RPMI7951 (cell line): ENCODE results near the gene PTPRT. TPM values are rescaled to one million over a fixed set of nuclear protein-coding genes. Genes with fewer than 3 reads are reported as not detected.
"Not testable (repeated sequence)": the region's sequence is repeated elsewhere in the genome, so short reads cannot be mapped to it uniquely, and the experiment has no call there.

ENCODE experiments used
- DNase-seq: peaks from one replicate; pipeline ENCODE4 v3.0.0-alpha.2; 2012; ENCODE audit warnings: low read depth
- total RNA-seq: library from RNA; depleted of rRNA; stranded (reverse); fragments of >200 nt; shearing (Covaris generic); gene quantifications from 2 replicates; pipeline ENCODE4 v1.2.3, GENCODE V29; 2014

Gene PTPRT
- total RNA-seq, 1 experiment from 2014 or later: not detected

DNA sequence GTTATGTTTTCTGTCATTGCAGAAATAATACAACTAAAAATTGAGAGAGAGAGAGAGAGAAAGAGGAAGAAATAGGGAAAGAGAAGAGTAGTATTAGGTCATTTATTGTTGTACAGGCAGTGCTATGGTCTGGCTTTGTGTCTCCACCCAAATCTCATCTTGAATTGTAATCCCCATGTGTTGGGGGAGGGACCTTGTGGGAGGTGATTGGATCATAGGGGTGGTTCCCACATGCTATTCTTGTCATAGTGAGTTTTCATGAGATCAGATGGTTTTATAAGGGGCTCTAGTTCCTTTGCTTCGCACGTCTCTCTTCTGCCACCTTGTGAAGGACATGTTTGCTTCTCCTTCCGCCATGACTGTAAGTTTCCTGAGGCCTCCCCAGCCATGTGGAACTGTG is 894.1 kb downstream of the PTPRT start:
- DNase-seq: no peak

DNA sequence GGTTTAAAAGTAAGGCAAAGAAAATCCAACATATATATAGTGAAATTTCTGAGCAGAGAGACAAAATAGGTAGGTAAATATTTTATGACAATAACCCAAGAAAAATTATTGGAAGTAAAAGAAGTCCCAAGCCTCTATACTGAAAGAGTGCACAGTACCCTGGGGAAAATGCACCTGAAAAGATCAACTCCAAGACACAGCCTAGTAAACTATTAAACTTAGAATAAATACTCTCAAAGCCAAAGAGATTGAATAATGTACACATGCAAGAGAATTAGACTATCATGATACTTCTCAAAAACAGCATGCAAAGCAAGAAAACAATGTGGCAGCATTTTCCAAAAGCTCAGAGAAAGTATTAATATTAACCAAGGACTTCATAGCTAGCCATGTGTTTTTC is 894.7 kb downstream of the PTPRT start:
- DNase-seq: no peak

DNA sequence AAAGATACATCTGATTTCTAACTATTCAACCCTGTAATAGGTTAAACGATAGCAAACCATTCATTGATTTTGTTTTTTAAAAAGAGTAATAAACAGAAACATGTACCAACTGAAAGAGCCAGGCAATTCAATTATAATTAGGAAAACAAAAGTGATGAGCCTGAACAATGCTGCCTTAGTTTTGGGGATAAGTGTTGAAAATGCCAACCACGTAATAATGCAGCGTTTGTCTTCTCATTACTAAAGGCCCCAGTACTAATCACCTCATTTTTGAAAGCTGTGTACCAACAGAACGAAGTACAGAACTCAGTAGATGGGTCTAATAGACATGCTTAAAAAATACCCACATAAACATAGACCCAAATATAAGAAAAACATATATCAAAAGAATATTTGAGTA is 907.9 kb downstream of the PTPRT start:
- no peak for DNase-seq

DNA sequence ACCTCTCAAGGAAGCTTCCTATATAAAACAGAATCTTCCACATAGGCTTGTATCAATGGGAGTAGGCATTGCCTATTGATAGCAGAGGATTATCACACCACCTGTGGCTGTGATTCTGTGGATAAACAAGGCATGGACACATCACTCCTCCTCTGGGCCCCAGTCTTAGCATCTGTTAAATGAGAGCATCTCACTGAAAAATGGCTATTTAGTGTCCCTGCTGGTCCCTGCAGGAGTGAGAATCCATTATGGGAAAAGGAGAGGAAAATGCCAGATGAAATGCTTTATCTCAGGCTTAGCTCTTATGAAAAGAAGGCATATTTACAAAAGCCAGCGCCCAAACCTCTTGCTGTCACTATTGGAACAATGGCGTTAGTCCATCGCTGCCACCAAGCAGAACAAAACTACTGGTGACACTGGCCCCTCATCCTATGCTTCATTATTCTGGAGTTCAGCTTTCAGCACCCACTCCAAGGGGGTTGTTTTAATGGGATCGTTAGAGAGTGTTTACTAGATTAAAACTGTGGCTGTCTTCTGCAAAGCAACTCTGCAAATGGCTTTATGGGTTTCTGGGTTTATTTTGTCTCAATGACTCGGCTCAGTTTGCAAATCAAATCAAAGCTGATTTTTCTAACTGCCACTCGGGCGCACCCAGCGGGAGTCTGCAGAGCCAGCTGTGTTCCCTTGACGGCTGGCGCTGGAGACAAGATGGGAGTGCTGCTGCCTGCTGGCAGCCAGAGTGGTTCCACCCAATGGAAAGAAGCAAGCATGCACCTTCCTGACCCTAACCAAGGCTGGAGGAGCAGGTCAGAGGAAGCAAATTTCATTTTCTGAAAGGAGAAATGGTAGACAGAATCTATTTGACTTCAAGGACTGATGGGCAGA is 912.7 kb downstream of the PTPRT start:
- no peak for DNase-seq

DNA sequence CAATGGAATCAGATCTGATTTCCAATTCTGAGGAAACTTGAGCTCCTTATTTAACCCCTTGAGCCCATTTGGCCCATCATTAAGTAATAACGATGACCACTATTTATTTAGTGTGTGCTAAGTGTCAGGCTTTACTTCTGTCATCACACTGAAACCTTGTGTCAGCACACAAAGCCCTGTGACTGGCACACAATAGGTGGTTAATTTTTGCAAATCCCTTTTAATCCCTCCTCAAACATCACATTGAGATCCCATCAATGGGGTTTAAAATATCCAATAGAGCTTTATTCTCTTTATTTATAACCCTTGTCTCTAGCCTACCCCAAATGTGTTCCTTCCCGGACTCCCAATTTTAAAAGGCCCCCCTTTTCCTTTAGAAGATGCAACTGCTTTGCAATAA is 914.7 kb downstream of the PTPRT start:
- DNase-seq: no peak

DNA sequence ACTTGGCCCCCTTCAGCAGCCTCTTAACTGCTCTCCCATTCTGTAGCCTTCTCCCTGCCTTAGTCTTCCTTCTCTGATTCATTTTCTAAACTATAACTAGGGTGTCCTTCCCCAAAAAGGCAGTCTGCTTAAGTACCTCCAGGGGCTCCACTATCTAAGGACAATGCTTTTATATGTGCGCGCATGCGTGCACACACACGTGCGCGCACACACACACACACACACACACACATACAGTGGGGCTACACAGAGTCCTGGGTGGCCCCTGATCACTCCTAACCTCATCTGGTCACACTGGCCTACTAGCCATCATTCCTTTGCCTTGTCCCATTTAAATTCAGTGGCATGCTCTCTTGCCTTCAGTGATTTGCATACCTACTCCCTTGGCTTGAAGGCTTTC is 917.2 kb downstream of the PTPRT start:
- no peak for DNase-seq

DNA sequence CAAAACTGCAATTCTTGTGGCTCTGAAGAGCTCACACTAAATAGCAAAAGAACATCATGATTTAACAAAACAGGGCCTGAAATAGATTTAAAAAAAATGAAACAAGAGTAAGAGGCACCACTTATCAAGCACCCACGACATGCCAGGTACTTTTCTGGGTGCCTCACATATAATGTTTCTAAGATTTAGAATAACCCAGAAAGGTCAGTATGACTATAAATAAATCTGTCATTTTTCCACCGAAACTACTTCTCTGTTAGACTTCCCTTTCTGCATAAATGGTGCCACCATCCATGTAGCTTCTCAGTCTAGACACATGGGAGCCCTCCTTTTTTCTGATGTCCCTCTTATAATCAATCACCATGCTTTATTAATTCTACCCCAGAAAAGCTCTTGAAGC is 919.2 kb downstream of the PTPRT start:
- no peak for DNase-seq

DNA sequence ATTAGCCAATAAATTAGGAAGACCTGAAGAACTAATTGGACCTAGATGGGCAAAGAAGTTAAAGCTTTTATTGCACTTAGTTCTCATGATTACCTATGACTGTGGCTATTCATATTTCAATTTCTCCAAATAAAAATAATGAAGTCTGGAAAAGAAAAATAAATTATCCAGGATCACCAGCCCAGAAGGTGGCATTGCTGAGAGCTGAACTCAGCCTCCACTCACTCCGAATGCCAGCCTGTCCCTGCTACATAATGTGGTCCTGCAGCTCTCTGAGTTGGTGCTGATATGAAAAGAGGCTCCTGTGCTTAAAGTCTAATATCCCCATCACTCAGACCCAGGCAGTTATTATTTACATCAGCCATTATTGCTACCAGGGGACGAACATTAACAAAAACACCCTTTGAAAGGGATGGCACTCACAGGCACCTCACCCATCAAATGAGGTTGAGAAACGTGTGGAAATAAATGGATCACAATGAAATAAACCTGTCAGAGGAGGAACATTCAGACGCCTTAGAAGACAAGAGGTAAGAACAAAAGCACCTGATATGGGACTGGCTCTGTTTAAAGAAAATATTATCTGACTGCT is 921.8 kb downstream of the PTPRT start:
- DNase-seq: no peak

DNA sequence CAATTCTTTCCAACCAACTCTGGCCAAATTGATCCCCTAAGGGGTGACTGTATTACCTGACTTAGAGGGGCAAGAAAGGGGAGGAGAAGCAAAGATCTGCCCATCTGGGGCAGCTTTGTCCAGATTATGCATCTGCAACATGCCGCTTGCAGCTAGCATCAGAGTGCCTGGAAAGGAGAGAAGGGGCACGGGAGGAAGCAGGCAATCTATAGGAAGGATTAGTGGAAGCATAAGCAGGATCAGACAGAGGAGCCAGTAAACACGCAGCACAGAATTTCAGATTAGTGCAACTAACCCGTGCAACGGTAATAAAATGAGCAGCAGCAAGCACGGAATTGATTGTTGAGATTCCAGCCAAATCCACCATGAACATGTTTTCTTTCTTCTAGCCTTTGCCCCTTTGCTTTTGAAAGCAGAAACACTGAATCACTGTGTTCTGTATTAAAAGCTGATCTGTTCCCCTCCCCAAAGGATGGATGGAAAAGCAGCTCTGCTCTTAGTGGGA is 927.9 kb downstream of the PTPRT start:
- no peak for DNase-seq

DNA sequence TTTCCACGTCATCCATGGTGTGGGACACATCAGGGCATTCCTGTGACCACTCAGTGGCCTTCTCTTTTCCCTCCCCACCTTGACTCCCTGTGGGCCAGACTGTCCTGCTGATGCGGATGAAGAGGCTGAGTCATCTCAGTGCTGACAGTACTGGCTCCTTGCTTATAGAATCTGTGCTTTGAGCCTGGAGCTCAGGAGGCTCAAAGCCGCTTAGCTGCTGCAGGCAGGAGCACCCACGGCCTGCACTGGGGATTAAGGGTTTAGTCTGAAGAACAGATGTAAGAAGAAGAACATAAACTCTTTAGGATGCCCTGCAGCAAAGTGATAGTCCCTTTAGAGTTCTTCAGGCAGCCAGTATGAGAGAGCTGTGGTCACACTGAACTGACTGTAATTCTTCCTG is 929.5 kb downstream of the PTPRT start:
- no peak for DNase-seq

DNA sequence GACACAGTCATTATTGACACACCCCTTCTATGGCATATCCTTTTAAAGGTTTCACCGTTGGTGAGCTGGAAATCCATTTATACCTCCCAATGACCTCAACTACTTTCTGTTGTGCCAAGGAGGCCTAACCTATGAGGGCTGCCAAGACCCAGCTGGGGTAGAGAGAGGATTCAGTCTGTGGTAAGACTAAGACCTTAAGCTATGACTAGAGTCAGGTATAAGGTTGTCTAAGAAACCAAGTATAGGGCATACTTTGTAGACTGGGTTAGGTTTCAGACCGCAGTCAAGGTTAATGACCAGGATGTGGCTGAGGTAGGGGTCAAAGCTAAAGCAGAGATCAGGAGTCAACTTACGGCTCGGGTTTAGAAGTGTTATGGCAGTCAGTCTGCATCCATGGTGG is 930.3 kb downstream of the PTPRT start:
- DNase-seq: no peak

DNA sequence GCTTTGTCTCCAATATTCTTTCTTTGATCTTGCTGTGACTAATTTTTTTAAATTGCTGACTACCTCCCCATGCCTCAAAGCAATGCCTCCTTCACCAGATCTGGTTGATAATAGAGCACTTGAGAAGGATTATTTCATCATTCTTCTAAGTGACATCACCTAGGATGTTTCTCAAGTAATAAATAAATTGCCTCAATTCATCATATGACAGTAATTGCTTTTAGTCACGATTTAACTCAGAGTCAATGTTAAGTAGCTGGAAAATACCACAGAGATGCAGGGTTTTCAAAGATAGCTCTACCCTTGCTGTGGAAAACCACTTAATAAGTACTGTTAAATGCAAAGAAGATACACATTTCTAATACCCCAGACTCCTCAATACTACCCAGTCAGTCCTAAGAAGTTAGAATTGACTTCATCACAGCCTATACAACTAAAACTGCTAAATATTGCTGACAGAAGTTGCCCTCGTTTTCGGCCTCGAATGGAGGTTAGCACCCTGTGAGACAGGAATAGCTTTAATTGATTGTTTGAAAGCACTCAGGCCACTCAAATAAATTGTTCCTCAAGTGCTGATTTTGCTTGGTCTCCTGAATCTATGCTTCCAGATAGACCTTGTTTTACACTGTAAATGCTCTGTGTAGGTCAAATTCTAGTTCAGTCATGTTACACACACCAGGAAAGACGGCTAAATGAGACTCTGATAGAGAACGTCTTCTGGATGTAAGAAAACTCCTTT is 931.0 kb downstream of the PTPRT start:
- no peak for DNase-seq

DNA sequence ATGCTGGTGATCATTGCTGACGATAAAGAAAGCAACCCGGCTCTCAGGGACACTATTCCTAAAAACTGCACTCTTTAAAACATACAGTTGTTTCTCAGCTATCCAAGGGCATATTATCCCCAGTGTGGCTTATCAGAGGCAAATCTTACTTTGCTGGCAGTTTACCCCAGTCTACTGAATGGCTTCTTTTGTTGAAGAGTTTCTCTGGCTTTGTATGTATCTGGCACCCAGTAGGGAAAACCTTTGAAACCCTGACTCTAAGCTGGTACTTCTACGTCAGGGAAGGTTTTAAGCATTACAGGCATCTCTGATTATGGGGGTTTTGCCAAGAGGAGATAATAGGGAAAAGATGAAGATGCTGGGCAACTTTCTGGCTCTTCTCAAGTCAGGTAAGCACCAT is 933.9 kb downstream of the PTPRT start:
- DNase-seq: no peak

DNA sequence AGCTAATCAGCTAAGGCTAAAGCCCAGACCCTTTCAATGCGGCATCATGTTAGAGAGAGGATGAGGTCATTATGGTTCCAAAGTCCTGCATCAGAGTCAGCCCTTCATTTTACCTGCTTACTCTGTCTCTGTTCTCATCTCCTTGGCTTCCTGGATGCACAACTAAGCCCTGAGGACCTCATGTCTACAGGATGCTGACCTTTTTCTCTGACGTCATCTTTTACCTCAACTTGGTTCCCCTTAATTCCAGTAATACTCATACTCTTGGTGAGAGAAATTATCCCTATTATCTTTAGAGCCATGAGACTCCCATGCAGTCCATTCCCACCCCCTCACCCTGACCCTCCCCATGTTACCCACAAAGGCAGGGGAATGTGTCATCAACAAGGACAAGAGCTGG is 935.0 kb downstream of the PTPRT start:
- DNase-seq: no peak

DNA sequence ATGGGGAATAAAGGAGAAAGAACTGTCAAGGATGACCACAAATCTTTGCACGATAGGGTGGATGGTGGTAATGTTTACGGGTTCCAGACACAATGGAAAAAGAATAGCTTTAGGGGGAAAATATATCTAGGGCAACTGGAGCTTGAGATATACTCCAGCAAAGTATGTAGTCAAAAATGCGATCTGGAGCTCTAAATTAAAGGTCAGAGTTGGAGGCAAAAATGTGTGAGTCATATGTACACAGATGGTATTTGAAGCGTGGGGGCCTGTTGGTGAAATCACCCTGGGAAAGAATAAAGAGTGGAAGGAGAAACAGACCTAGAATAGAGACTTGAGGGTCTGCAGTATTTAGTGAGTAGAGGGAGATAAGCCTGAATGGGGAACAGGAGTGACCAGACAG is 937.6 kb downstream of the PTPRT start:
- DNase-seq: no peak

DNA sequence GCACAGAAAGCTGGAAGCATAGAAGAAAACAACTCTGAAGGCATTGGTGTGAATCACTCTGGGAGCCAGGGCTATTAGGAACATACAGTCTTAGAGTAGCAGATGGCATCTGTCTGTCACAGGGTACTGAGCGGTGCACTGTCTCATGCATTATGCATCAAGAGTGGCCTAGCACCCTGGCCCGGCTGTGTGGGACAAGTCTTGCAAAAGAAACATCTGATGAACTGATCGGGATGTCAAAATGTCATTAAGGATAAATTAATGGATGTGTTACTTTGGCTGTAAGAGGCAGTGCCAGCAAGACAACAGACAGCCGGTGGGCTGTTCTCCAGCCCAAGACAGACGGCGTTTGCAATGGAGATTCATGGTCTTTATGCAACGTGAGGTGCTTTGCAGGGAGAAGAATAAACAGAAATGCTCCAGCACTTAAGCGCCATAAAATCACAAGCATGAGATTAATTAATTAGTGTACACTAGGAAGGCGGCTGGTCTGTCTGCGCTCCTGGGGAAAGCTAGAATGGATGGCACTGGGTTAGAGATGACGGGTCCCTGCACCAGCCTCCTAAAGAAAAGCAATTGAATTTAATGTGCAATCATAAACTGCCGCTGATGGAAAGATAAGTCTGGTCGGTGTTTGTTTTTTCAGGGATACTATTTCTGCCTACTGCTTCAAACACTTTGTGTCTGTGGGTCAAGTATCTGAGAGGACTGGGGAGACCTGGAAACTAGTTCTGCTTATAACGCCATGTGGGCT is 970.9 kb downstream of the PTPRT start:
- no peak for DNase-seq

DNA sequence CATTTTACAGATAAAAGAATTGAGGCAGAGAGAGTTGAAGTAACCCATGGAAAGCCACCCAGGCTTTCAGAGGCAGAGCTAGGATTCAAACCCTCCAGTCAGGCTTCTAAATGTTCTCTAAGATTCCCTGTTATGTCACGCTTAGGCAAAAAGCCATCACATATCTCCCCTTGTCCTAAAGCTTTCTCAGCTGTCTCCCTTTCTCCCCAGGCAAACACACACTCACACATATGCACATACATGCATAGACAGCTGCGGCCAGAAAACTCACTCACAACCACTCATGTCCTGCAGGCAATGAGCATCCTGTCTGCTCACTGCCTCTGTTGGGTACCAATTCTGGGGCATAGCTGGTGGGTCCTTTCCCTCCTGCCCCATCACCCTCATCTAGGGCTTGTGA is 975.6 kb downstream of the PTPRT start:
- DNase-seq: no peak

DNA sequence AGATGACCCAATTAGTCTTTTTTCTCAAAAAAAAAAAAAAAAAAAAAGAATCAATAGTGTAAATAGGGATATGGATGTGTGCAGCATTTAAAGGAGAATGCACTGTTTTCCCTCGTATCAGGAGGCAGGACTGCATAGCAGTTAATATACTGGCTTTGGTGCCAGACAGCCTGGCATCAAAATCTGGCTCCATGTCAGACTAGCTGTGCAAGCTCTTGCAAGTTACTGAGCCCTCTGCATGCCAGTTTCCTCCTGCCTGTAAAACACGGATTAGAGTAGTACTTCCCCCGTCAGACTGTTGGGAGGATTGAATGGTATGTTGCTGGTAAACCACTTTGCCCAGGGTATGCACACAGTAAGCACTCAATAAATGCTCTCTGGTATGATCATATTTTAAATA is 977.3 kb downstream of the PTPRT start:
- DNase-seq: no peak

DNA sequence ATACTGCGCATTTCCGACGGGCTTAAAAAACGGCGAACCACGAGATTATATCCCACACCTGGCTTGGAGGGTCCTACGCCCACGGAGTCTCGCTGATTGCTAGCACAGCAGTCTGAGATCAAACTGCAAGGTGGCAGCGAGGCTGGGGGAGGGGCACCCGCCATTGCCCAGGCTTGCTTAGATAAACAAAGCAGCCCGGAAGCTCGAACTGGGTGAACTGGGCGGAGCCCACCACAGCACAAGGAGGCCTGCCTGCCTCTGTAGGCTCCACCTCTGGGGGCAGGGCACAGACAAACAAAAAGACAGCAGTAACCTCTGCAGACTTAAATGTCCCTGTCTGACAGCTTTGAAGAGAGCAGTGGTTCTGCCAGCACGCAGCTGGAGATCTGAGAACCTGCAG is 983.1 kb downstream of the PTPRT start:
- not testable (repeated sequence) for DNase-seq

DNA sequence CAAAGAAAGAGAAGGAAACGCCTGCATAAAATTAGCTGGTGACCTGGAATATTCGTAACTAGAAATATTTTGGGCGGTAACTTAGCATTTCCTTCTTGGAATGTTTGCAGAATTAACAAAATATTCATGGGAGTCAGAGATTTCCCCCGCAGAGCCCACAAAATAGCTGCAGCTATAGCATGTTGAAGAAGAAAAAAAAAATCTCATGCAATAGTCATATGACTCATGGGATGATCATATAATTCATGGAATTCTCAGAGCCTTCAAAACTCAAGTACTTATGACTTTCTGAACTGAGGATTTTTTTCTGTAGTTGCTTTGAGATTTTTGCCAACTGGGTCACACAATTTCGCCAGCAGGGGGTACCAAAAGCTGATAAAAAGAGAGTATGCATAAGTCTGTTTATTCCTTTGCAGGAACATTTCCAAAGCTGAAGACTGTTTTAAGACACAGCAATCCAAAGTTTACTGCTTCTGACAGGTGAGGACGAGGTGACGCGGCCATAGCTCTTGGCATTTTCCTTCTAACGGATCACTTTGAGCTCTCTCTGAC is 985.5 kb downstream of the PTPRT start:
- no peak for DNase-seq

DNA sequence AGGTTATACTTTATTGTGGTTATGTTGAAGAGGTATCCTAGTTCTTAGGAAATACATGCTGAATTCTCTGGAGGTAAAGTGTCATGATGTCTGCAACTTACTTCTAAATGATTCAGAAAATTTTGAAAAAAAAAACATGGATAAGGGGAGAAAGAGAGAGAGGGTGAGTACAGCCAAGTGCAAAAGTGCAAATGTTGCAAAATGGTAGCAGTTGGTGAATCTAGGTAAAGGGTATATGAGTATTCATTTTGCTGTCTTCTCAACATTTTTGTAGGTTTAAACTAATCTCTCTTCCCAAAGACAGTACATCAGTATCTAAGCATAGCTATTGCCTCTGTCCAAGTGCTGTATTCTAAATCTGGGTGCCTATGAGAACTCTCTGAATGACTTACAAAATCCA is 992.1 kb downstream of the PTPRT start:
- no peak for DNase-seq

DNA sequence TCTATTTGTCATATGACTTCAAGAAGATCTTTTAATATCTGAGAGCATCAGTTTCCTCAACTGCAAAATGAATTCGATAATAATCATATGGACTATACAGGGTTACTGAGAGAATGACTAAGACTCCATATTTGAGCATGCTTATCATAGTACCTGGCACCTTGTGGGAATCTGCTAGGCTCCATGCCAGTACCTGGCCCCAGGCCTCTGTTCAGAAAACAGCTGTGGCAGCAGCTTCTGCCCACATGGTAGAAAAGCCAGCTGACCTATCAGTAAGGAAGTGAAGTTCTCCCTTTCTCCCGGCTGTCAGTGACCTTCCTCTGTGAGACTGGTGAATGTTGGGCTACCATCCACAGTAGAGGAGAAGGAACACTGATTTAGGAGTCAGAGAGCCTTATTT is 996.6 kb downstream of the PTPRT start:
- DNase-seq: no peak
